H9 (cell line): ENCODE data around the gene EYA4. TPM values are rescaled to one million over a fixed set of nuclear protein-coding genes. Genes with fewer than 3 reads are reported as not detected.

Experiments used
- DNase-seq: peaks from one replicate; pipeline ENCODE4 v3.0.0-alpha.2; 2017
- H2AFZ ChIP-seq: one replicate; pipeline ENCODE4 v1.6.1; 2013; ENCODE audit warnings: mild to moderate bottlenecking, low read length, control low read depth, moderate library complexity
- H2AK5ac ChIP-seq: 2 replicates; pipeline ENCODE4 v1.6.1; 2013; ENCODE audit warnings: low read length, control low read depth, mixed read lengths; ENCODE audit not compliant: insufficient read length
- H2BK120ac ChIP-seq: one replicate; pipeline ENCODE4 v1.6.1; 2013; ENCODE audit warnings: low read depth, mild to moderate bottlenecking, low read length, control low read depth, inconsistent platforms; ENCODE audit not compliant: poor library complexity, severe bottlenecking
- H2BK12ac ChIP-seq: 2 replicates; pipeline ENCODE4 v1.6.1; 2013; ENCODE audit warnings: low read length, control low read depth, mixed read lengths, low read depth; ENCODE audit not compliant: insufficient read length
- H2BK15ac ChIP-seq: 2 replicates; pipeline ENCODE4 v1.6.1; 2013; ENCODE audit warnings: low read depth, low read length, control low read depth
- H2BK20ac ChIP-seq: one replicate; pipeline ENCODE4 v1.6.1; 2013; ENCODE audit warnings: low read depth, mild to moderate bottlenecking, low read length, control low read depth, inconsistent platforms; ENCODE audit not compliant: poor library complexity, severe bottlenecking
- H2BK5ac ChIP-seq: 2 replicates; pipeline ENCODE4 v1.6.1; 2013; ENCODE audit warnings: low read length, control low read depth, mixed read lengths; ENCODE audit not compliant: insufficient read length
- H3K14ac ChIP-seq: 2 replicates; pipeline ENCODE4 v1.6.1; 2013; ENCODE audit warnings: low read length, control low read depth; ENCODE audit not compliant: insufficient read depth
- H3K18ac ChIP-seq: 2 replicates; pipeline ENCODE4 v1.6.1; 2013; ENCODE audit warnings: low read depth, mild to moderate bottlenecking, mixed read lengths, low read length, control low read depth; ENCODE audit not compliant: insufficient read length
- H3K23ac ChIP-seq: 2 replicates; pipeline ENCODE4 v1.6.1; 2013; ENCODE audit warnings: low read length, control low read depth, mixed read lengths, low read depth; ENCODE audit not compliant: insufficient read length
- H3K23me2 ChIP-seq: 2 replicates; pipeline ENCODE4 v1.6.1; 2013; ENCODE audit warnings: low read depth, mild to moderate bottlenecking, mixed read lengths, low read length, control low read depth; ENCODE audit not compliant: insufficient read length, poor library complexity, severe bottlenecking
- H3K27ac ChIP-seq: 2 replicates; pipeline ENCODE4 v1.5.1; 2013; ENCODE audit warnings: low read length, control low read depth, mixed read lengths, low read depth; ENCODE audit not compliant: insufficient read length
- H3K27me3 ChIP-seq: 2 replicates; pipeline ENCODE4 v1.6.1; 2013; ENCODE audit warnings: low read length, control low read depth, inconsistent platforms; ENCODE audit not compliant: insufficient read depth
- H3K4ac ChIP-seq: 2 replicates; pipeline ENCODE4 v1.6.1; 2013; ENCODE audit warnings: low read depth, mild to moderate bottlenecking, control low read depth, inconsistent platforms, low read length, moderate library complexity
- H3K4me1 ChIP-seq: 2 replicates; pipeline ENCODE4 v1.6.1; 2013; ENCODE audit warnings: low read length, control low read depth, inconsistent platforms; ENCODE audit not compliant: insufficient read depth
- H3K4me2 ChIP-seq: 2 replicates; pipeline ENCODE4 v1.6.1; 2013; ENCODE audit warnings: low read length, control low read depth, mixed read lengths; ENCODE audit not compliant: insufficient read length, insufficient read depth
- H3K56ac ChIP-seq: 2 replicates; pipeline ENCODE4 v1.6.1; 2013; ENCODE audit warnings: low read depth, mild to moderate bottlenecking, mixed read lengths, low read length, control low read depth; ENCODE audit not compliant: insufficient read length
- H3K79me1 ChIP-seq: 2 replicates; pipeline ENCODE4 v1.6.1; 2013; ENCODE audit warnings: low read depth, mild to moderate bottlenecking, moderate library complexity, low read length, control low read depth, inconsistent platforms; ENCODE audit not compliant: insufficient read depth, poor library complexity, severe bottlenecking
- H3K79me2 ChIP-seq: 2 replicates; pipeline ENCODE4 v1.6.1; 2013; ENCODE audit warnings: low read length, control low read depth, inconsistent platforms; ENCODE audit not compliant: insufficient read depth
- H3K9ac ChIP-seq: 2 replicates; pipeline ENCODE4 v1.6.1; 2013; ENCODE audit warnings: low read length, control low read depth, mixed read lengths; ENCODE audit not compliant: insufficient read length; ENCODE audit errors: extremely low read depth
- H3K9me3 ChIP-seq: one replicate; pipeline ENCODE4 v1.6.1; 2013; ENCODE audit warnings: low read depth, low read length, inconsistent platforms; ENCODE audit not compliant: control insufficient read depth
- H3T11ph ChIP-seq: one replicate; pipeline ENCODE4 v1.6.1; 2013; ENCODE audit warnings: mild to moderate bottlenecking, low read length, control low read depth, inconsistent platforms
- H4K20me1 ChIP-seq: one replicate; pipeline ENCODE4 v1.6.1; 2013; ENCODE audit not compliant: control insufficient read depth, insufficient read length, insufficient read depth
- H4K5ac ChIP-seq: 2 replicates; pipeline ENCODE4 v1.6.1; 2013; ENCODE audit warnings: low read depth, mild to moderate bottlenecking, mixed read lengths, low read length, control low read depth; ENCODE audit not compliant: insufficient read length
- H4K8ac ChIP-seq: replicated peaks from 2 replicates; pipeline ENCODE4 v1.6.1; 2013; ENCODE audit warnings: low read length, control low read depth, mixed read lengths, low read depth; ENCODE audit not compliant: insufficient read length
- H4K91ac ChIP-seq: 2 replicates; pipeline ENCODE4 v1.6.1; 2013; ENCODE audit warnings: low read depth, mild to moderate bottlenecking, moderate library complexity, mixed read lengths, low read length, control low read depth; ENCODE audit not compliant: insufficient read length
- H3K27ac Mint-ChIP-seq, 3 experiments: 2 replicates in 2 of 3; 3 replicates in 1 of 3; pipeline ENCODE4 v1.8.0; 2020 to 2021; ENCODE audit warnings: mixed read lengths in 3 of 3, mild to moderate bottlenecking in 1 of 3, moderate library complexity in 1 of 3
- H3K27me3 Mint-ChIP-seq: 2 replicates; pipeline ENCODE4 v1.8.0; 2021; ENCODE audit warnings: low read depth, mild to moderate bottlenecking, moderate library complexity, mixed read lengths
- H3K36me3 Mint-ChIP-seq, 3 experiments: 2 replicates in 2 of 3; 3 replicates in 1 of 3; pipeline ENCODE4 v1.8.0; 2020 to 2021; ENCODE audit warnings: low read depth in 3 of 3, mixed read lengths in 3 of 3; ENCODE audit not compliant: insufficient read depth in 1 of 3
- H3K4me1 Mint-ChIP-seq, 2 experiments: 2 replicates each; pipeline ENCODE4 v1.8.0; 2020; ENCODE audit warnings: mixed read lengths in 2 of 2
- H3K4me3 Mint-ChIP-seq, 2 experiments: 2 replicates in 1 of 2; 3 replicates in 1 of 2; pipeline ENCODE4 v1.8.0; 2020 to 2021; ENCODE audit warnings: mild to moderate bottlenecking in 2 of 2, mixed read lengths in 2 of 2, moderate library complexity in 1 of 2
- H3K9me3 Mint-ChIP-seq, 2 experiments: 2 replicates in 1 of 2; 3 replicates in 1 of 2; pipeline ENCODE4 v1.8.0; 2020; ENCODE audit warnings: mild to moderate bottlenecking in 2 of 2, mixed read lengths in 2 of 2, moderate library complexity in 1 of 2
- WGBS: extraction: QIAGEN DNeasy Blood & Tissue Kit; methylation state at CpG from one replicate; pipeline ENCODE4 v1.1.7; 2013; ENCODE audit warnings: missing lambda C conversion rate, low lambda C conversion rate, mixed read lengths; ENCODE audit not compliant: insufficient read length; ENCODE audit errors: extremely low coverage; 5-methylcytosine and 5-hydroxymethylcytosine counted together
- total RNA-seq: library from RNA; stranded (reverse); gene quantifications from 2 replicates; pipeline ENCODE4 v1.2.1, GENCODE V29; 2021
- TF ChIP-seq, protein P1 (sequence below): fragments of 200-600 bp; sonication (generic); conservative IDR thresholded peaks from 3 replicates; pipeline ENCODE4 v1.8.0; 2021; ENCODE audit warnings: antibody characterized with exemption, mild to moderate bottlenecking

The EYA4 gene
- total RNA-seq, 1 experiment from 2014 or later: 0.26 TPM

DNA sequence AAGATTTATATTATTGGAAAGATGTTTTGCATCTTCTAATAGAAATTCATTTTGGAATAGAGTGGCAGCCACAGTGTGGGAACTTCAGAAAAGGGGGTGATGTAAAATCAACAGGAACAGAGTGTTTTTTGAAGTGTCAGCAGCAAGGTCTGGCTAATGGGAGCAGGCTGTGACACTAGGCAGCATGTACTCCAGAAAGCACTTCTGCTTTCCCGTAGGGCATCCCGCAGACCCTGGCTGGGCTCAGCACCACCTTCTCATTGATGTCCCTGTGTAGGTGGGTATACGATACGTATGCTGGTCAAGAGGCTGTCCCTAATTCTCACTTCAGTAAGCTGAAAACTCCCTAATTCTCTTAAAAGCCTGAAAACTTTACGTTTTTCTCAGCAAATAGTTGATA, 74.7 kb downstream of the EYA4 start:
- H2BK20ac ChIP-seq: no peak overlapping the region
- no peak overlapping the region for H4K91ac ChIP-seq
- H3K23me2 ChIP-seq: no peaks in the 10 kb centered on the region
- Mint-ChIP-seq H3K36me3 (no peaks in the 10 kb centered on the region), H3K4me3 (no peak overlapping the region), H3K27me3 (no peaks in the 10 kb centered on the region), H3K9me3 (no peaks in the 10 kb centered on the region; a peak in 1 of 5 replicates), H3K4me1 (peaks cover 20 to 22% of the 10 kb centered on the region in 2 experiments), H3K27ac (no peak overlapping the region)
- no peak overlapping the region for H2BK15ac ChIP-seq
- no peak overlapping the region for H2AFZ ChIP-seq
- H3T11ph ChIP-seq: no peak overlapping the region
- H4K8ac ChIP-seq: no peak overlapping the region
- no CpG with 5 or more reads among the region's 5 CpGs for WGBS
- H2BK5ac ChIP-seq: no peak overlapping the region
- no peak for DNase-seq
- no peaks in the 10 kb centered on the region for H3K9me3 ChIP-seq
- no peak overlapping the region for H3K23ac ChIP-seq
- no peaks in the 10 kb centered on the region for H3K79me2 ChIP-seq
- H3K4ac ChIP-seq: no peak overlapping the region
- no peak overlapping the region for H3K18ac ChIP-seq
- H4K20me1 ChIP-seq: no peaks in the 10 kb centered on the region
- no peaks in the 10 kb centered on the region; the same call in 1 of the 2 replicates for H3K4me1 ChIP-seq
- no peak overlapping the region for H4K5ac ChIP-seq
- no peaks in the 10 kb centered on the region for H3K79me1 ChIP-seq
- no peak overlapping the region for H3K9ac ChIP-seq
- no peaks in the 10 kb centered on the region for H3K27me3 ChIP-seq
- no peak overlapping the region for H3K4me2 ChIP-seq
- no peak overlapping the region for H3K14ac ChIP-seq
- TF ChIP-seq, protein P1, sequence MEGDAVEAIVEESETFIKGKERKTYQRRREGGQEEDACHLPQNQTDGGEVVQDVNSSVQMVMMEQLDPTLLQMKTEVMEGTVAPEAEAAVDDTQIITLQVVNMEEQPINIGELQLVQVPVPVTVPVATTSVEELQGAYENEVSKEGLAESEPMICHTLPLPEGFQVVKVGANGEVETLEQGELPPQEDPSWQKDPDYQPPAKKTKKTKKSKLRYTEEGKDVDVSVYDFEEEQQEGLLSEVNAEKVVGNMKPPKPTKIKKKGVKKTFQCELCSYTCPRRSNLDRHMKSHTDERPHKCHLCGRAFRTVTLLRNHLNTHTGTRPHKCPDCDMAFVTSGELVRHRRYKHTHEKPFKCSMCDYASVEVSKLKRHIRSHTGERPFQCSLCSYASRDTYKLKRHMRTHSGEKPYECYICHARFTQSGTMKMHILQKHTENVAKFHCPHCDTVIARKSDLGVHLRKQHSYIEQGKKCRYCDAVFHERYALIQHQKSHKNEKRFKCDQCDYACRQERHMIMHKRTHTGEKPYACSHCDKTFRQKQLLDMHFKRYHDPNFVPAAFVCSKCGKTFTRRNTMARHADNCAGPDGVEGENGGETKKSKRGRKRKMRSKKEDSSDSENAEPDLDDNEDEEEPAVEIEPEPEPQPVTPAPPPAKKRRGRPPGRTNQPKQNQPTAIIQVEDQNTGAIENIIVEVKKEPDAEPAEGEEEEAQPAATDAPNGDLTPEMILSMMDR: no peak
- no peak overlapping the region for H2AK5ac ChIP-seq
- no peak overlapping the region for H2BK12ac ChIP-seq
- H3K27ac ChIP-seq: no peak overlapping the region
- no peak overlapping the region for H3K56ac ChIP-seq
- no peak overlapping the region for H2BK120ac ChIP-seq
